D721Med (cell line): ENCODE results near the gene TBL3.
"Not testable (repeated sequence)": the region's sequence is repeated elsewhere in the genome, so short reads cannot be mapped to it uniquely, and the experiment has no call there.

Experiments
- DNase-seq: peaks from one replicate; pipeline ENCODE4 v3.0.0; 2011; ENCODE audit warnings: low spot score; ENCODE audit not compliant: insufficient read length
- FAIRE-seq: peaks from 2 replicates; lab custom pipeline; 2011; peaks lifted over from hg19 to GRCh38; lab: Jason Lieb, UNC
- TF ChIP-seq, protein P1 (sequence below): IDR thresholded peaks from 2 replicates; pipeline ENCODE4 v1.5.1; 2012; ENCODE audit warnings: mild to moderate bottlenecking, control low read depth; ENCODE audit not compliant: insufficient read depth; ENCODE audit errors: missing control alignments

The TBL3 gene

DNA sequence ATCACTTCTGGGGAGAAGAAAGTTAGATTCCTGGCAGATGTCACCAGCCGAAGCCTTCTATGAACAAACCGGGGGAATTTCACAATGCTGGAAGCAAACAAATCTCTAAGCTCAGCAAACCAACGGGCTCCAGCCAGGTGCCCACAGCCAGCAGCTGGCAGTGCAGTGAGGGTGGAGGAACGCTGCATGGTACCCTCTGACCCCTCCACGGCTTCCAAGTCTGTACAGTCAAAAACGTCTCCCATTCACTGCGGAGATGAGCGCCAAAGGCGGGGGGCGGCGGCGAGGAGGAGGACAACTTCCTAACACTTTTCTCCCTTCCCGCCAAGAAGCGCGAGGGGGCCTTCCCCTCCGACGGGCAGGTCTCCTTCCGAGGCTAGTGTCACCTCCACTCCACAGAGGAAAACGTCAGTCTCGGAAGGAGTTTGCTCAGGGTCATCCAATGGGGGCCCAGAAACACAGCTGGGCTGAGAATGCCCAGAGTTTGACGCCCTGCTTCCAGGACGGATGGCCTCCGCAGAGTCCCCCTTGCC, 36.8 kb downstream of the TBL3 start:
- TF ChIP-seq, protein P1, sequence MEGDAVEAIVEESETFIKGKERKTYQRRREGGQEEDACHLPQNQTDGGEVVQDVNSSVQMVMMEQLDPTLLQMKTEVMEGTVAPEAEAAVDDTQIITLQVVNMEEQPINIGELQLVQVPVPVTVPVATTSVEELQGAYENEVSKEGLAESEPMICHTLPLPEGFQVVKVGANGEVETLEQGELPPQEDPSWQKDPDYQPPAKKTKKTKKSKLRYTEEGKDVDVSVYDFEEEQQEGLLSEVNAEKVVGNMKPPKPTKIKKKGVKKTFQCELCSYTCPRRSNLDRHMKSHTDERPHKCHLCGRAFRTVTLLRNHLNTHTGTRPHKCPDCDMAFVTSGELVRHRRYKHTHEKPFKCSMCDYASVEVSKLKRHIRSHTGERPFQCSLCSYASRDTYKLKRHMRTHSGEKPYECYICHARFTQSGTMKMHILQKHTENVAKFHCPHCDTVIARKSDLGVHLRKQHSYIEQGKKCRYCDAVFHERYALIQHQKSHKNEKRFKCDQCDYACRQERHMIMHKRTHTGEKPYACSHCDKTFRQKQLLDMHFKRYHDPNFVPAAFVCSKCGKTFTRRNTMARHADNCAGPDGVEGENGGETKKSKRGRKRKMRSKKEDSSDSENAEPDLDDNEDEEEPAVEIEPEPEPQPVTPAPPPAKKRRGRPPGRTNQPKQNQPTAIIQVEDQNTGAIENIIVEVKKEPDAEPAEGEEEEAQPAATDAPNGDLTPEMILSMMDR, result no peak
- no peak for DNase-seq
- FAIRE-seq, result no peak

- TF ChIP-seq, protein P1, result no peak
- DNase-seq (no peak), FAIRE-seq (no peak)
Measured at GRCh38 chr16:2009164-2009711, 37.4 kb downstream of the TBL3 start.

DNA sequence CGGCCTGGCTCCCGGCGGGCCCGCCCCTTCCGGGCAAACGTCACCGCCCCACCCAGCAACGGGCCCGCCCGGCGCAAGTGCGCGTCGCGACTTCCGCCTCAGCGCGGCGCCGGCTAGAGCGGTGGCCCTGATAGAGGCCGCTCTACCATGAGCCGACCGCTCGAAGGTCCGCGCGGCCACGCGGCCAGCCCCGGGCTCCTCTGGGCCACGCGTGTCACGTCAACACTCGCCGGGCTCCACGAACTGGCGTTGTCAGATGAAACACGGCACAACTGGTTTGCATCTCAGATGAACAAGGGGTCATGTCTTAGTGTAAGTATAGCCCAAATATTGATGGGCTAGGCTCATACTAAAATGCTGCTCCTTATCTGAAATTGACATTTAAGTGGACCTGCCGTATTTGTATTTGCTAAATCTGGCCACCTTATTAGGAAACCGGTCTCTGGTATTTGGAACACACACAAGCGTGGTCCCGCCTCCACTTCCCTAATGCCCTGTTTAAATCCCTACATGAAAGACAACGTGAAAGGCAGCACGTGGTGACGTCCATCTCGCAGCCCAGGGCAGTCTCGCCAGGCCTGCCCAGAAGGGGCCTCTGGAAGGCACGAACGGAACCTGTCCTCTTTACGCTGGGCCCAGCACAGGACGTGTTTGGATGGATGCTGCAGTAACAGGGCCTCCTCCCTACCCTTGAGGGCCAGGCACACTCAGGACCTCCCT, 38.1 kb downstream of the TBL3 start, which contains the start of gene ZNF598:
Gene ZNF598, minus strand, starts transcription at position 31 of the 720 bp plus-strand sequence.
- FAIRE-seq (no peak), DNase-seq (peak; percentile 94)
- TF ChIP-seq, protein P1, result no peak

DNA sequence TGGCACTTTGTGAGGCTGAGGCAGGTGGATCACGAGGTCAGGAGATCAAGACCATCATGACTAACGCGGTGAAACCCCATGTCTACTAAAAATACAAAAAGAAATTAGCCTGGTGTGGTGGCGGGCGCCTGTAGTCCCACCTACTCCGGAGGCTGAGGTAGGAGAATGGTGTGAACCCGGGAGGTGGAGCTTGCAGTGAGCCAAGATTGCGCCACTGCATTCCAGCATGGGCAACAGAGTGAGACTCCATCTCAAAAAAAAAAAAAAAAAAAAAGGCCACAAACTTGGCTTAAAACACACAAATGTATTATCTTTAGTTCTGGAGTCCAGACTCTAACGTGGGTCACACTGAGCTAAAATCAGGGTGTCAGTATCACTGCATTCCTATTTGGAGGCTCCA, 39.9 kb downstream of the TBL3 start:
- not testable (repeated sequence) for DNase-seq, FAIRE-seq

DNA sequence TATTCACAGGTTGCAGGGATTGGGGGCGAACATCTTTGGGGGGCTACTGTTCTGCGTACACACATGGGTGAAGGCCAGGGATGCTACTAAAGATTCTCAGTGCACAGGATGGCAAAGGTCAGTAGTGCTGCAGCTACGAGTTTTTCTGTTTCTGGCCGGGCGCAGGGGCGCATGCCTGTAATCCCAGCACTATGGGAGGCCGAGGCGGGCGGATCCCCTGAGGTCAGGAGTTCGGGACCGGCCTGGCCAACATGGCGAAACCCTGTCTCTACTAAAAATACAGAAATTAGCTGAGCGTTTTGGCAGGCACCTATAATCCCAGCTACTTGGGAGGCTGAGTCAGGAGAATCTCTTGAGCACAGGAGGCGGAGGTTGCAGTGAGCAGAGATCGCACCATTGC, 41.7 kb downstream of the TBL3 start:
- FAIRE-seq (no peak), DNase-seq (no peak)
- TF ChIP-seq, protein P1, result no peak

GRCh38 chr16:2015117-2015946, 43.5 kb downstream of the TBL3 start:
- FAIRE-seq (no peak), DNase-seq (no peak)
- TF ChIP-seq, protein P1, result no peak

DNA sequence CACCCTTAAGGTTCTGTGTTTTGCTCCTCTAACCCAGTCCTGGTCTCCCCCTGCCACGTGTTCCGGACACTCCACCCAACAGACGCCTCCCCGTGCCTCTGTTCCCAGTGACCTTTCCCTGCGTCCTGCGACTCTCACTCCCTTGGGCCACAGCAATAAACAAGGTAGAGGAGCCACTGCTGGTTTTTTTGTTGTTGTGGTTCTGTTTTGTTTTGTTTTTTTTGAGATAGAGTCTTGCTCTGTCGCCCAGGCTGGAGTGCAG, 44.0 kb downstream of the TBL3 start:
- FAIRE-seq, result no peak
- TF ChIP-seq, protein P1, result no peak
- no peak for DNase-seq
